Umbilical cord (tissue), 2 donors: Measurements from ENCODE around the gene KRTAP4-12. TPM values are rescaled to one million over a fixed set of nuclear protein-coding genes. Genes with fewer than 3 reads are reported as not detected.
"Not testable (repeated sequence)": the region's sequence is repeated elsewhere in the genome, so short reads cannot be mapped to it uniquely, and the experiment has no call there.

Experiments used
- DNase-seq: peaks from one replicate; pipeline ENCODE4 v3.0.0-alpha.2; 2015; ENCODE audit warnings: low spot score
- total RNA-seq: library from RNA; depleted of rRNA; stranded (reverse); fragments of >200 nt; gene quantifications from one replicate; pipeline ENCODE4 v1.2.3, GENCODE V29; 2014; ENCODE audit warnings: low replicate concordance; ENCODE audit not compliant: insufficient read depth

The KRTAP4-12 gene
- total RNA-seq, 1 donor from 2014 or later: not detected

DNA sequence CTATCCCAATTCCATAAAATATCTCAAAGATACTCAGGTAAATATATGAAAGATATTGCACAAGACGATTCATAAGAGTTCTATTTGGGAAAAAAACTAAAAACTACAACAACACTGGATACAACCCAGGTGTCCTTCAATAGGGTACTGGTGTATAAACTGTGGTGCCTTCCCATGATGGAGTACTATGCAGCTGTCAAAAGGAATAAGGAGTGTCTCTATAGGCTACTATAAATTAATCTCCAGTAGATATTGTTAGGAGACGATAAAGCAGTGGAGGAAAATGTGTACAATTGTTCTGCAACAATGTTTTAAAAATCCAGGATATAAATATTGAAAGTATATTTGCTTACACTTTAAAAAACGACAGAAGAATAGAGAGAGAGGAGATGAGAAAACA is 2.4 kb upstream of the KRTAP4-12 start:
- DNase-seq: no peak

DNA sequence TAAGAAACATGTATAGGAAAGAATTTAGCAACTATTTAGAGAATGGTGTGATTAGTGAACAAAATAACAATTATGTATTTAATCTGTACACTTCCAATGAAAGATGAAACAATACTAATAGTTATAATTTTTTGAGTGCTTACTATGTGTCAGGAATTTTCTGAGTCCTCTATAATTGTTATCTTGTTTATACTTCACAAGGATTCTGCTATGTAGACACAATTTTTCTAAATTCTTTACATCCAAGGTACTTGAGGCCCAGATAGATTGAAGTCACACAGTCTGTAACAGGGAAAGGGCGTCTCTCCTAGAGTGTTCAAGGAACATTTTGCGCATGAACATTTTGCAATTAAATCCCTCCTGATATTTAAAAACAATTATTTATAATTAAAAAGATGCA is 1.1 kb upstream of the KRTAP4-12 start:
- no peak for DNase-seq

DNA sequence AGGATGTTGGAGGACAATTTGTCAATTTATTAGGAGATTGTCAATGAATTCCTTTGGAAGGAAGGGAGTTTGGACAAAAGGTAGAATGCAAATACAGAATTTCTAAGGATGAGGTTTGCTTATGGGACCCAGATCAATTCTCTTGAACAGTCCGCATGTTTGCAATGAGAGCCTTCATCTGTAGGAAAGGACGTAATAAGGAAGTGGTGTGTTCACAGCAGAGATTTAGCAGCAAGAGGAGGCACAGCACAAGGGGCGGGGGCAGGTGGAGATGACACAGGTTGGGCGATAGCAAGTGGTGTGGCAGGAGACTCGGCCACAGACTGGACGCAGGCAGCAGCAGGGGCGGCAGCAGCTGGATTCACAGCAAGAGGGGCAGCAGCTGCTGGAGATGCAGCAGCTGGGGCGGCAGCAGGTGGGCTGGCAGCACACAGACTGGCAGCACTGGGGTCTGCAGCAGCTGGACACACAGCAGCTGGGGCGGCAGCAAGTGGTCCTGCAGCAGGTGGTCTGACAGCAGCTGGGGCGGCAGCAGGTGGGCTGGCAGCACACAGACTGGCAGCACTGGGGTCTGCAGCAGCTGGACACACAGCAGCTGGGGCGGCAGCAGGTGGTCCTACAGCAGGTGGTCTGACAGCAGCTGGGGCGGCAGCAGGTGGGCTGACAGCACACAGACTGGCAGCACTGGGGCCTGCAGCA is 541 bp downstream of the KRTAP4-12 start:
- DNase-seq: not testable (repeated sequence)

DNA sequence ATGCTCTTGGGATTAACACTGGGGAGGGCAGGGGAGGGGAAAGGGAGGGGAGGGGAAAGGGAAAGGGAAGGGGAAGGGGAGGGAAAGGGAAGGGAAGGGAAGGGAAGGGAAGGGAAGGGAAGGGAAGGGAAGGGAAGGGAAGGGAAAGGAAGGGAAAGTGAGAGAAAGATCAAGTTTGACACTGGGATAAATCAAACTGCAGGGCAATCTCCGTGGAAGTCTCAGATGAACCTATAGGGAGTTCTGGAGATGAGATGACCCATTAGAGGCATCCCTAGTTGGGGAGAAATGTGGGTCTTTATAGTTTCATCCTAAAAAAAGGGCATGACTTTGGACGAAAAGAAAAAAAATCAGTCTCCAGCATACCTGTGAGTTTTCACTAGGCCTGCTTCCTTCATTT is 2.2 kb downstream of the KRTAP4-12 start:
- no peak for DNase-seq

DNA sequence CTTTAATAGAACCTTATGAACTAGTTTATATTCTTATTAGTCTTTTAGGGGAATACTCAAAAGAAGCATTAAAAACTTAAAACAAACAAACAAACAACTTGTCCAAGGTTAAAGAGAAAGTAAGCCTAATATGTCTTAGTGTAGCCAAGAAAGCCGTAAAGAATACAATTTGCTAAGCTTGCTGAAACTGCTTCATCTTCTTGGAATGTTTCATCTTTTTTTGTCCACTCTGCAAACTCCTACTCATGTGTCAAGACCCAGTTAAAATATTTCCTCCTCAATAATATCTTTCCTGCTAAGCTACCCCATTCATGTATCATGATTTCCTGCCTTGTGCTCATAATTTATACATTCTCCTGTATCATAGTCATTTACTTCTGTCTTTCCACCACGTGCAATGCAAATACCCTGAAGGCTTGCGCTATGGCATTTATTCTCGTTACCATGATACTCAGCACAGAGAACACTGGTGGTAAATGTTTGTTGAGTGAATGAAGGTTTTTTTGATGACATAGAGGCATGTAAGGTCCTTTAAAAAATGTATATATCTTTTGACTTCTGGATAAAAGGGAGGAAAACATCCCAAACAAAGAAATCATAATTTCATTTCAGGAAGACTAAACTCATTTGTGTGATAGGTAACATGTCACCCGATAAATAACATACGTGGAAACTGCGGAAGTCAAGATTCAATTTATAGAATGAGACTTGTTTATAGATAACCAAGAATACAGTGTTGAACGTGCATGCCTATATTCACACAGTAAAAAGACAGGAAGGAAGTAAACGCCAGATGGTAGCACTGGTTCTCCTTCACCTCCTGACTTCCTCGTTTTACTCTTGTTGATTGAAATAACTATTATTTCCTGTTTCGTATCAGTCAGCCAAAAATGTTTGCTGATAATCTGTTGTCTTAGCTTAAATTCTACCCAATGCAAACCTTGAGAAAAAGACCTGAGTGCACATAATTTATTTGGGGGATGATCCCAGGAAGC is 4.0 kb downstream of the KRTAP4-12 start:
- DNase-seq: peak; percentile 5

DNA sequence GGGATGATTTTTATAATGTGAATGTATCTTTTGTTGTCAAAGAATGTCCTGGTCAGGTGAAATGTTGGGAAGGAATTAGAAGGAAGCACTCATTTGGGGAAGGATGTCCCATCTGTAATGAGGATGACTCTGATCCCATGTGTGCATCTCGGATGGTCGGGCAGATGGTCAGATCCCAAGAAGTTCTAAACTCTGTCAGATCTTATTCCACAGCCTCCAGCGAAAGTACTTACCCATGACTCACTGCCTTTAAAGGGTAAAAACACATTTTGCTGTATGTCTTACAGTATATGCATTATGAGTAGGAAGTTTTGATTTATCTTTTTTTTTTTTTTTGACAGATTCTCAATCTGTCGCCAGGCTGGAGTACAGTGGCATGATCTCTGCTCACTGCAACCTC is 5.3 kb downstream of the KRTAP4-12 start:
- no peak for DNase-seq

DNA sequence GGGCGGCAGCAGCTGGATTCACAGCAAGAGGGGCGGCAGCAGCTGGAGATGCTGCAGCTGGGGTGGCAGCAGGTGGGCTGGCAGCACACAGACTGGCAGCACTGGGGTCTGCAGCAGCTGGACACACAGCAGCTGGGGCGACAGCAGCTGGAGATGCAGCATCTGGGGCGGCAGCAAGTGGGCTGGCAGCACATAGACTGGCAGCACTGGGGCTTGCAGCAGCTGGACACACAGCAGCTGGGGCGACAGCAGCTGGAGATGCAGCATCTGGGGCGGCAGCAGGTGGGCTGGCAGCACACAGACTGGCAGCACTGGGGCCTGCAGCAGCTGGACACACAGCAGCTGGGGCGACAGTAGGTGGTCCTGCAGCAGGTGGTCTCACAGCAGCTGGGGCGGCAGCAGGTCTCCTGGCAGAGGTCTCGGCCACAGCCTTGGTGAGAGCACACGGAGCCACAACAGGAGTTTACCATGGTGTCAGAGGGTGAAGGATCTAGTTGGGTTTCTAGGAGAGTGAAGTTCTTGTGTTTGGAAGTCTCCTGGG is 6.1 kb downstream of the KRTAP4-12 start, which contains the start of gene KRTAP4-11:
Gene KRTAP4-11 (minus strand): TSS at position 528 of the 541 bp plus-strand sequence. CDS start 58 bp downstream, at position 470.
- not testable (repeated sequence) for DNase-seq

DNA sequence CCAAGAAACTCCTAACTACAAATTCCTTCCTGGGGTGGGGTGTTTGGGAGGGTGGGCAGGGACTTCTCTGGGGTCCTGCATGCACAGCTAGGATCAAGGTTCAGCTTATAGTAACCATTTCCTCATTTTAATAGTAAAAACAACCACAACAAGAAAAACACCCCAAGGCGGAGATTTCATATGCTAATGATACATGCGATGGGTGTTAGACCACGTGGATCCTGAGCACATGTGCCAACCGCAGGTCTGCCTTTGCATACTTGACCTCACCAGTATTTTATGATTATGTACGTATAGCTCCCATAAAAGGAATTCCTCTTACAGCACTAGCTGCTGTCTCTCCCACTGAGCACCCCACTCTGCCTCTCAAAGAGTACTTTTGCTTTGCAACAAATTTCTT is 7.7 kb downstream of the KRTAP4-12 start:
- DNase-seq: no peak

DNA sequence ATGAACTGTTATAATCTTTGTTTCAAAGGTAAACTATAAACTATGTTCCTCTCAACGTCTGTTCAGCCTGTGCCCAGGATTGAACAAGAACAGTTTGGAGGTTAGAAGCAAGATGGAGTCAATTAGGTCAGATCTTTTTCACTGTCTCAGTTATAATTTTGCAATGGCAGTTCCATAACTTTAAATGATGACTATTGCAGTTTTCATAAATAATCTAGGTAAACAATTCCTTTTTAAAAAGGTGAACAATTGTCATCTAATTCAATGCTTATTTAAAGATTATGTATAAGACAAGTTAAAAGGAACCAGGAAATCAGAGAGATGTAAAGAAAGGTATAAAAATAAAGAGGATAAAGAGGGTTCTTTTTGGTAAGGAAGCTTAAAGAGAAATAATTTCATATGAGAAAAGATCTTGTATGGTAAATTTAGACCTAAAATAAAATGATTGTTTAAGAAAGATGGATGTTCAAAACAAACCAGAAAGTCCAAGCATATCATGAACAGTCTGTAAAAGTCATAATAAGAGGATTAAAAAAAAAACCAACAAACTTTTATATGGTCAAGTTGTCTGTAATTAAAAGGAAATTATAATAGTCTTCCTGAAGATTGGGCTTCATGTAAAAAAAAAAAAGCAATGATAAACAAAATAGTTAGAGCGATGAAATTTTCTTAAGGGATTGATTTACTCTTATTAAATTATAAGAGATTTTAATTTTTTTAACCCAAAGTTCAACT is 12.7 kb downstream of the KRTAP4-12 start:
- no peak for DNase-seq

DNA sequence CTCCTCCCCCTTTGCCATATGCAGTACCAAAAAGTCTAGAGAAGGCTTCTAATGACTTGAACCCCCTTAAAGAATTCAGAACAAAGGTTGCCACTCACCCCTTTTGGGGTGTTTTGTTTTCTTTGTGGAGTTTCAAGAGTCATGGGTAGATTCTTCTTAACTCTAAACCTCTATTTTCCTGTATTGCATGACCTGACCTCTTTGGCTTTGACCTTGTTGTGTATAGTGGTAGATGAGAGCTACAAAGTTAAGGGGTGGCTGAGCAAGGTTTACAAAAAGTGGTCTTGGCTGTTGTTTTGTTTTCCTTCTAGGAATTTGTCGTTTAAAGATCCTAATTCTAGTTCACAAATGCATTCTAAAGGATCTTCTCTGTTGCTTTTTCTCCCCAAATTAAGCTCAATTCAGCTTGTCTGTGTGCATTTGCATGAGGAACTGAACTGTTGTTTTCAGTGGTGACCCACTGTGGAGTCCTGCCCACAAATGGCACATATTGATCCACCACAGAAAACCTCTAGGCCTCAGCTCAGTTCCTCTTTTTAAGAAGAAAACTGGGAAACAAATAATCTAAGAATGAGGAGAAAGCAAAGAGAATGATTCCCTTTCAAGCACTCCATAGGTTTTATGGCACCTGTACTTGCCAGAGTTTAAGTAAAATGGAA is 15.1 kb downstream of the KRTAP4-12 start:
- not testable (repeated sequence) for DNase-seq

DNA sequence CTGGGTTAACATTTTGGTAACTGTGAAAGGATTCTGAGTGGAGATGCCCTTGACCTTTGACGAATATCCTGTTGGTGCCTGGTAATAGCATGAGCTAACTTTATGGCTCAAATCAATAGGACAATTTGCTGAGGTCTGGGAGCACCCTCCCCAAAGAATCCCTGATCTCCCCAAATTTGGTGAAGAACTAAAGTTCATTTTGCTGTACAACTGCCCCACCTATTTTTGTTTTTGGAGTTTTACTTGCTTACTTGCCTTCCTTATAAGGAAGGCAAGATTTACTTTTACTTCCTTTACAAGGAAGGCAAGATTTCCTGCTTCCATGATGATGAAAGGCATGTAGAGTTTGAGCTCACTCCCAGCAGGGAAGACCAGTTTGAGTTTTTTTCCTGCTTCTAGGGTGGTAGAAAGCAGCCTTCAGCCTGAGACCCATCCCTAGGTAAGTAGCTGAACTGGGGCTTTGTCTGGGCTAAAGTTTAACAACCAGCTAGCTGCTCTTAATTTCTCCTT is 16.0 kb downstream of the KRTAP4-12 start:
- no peak for DNase-seq

DNA sequence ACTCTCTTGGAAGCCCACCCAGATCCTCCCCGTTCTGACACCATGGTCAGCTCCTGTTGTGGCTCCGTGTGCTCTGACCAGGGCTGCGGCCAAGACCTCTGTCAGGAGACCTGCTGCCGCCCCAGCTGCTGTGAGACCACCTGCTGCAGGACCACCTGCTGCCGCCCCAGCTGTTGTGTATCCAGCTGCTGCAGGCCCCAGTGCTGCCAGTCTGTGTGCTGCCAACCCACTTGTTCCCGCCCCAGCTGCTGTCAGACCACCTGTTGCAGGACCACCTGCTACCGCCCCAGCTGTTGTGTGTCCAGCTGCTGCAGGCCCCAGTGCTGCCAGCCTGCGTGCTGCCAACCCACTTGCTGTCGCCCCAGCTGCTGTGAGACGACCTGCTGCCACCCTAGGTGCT is 18.6 kb downstream of the KRTAP4-12 start, which contains the start of gene KRTAP4-9:
Gene KRTAP4-9 (plus strand): TSS at position 43 of the 400 bp plus-strand sequence. CDS start 0 bp downstream, at position 43.
- not testable (repeated sequence) for DNase-seq

DNA sequence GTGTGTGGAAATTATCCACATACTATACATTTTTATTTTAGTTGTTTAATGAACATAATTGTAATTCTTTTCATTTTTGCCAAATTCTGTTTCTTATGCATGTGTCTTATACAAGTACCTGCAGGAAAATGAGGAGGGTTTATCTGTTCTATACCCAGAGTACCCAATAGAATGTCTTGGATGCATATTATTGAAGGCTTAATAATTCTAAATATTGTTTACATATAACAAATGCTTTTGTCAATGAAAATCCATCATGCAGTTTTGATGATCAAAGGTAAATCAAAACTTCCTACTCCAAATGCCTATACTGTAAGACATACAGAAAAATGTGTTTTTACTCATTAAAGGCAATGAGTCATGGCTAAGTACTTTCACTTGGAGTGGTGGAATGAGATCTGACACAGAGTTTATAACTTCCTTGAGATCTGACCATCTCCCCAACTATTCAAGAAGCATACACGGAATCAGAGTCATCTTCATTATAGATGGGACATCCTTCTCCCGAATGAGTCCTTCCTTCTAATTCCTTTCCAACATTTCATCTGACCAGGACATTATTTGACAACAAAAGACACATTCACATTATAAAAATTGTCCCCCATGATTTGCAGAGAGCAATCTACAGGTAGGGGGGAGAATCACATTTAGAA is 19.5 kb downstream of the KRTAP4-12 start:
- not testable (repeated sequence) for DNase-seq

DNA sequence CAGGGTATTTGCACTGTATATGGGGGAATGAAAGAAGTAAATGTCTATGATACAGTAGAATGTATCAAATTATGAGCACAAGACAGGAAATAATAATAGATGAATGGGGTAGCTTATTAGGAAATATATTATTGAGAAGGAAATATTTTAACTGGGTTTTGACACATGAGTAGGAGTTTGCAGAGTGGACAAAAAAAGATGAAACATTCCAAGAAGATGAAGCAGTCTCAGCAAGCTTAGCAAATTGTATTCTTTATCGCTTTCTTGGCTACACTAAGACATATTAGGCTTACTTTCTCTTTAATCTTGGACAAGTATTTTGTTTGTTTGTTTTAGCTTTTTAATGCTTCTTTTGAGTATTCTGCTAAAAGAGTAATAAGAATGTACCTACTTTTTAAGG is 20.1 kb downstream of the KRTAP4-12 start:
- no peak for DNase-seq

DNA sequence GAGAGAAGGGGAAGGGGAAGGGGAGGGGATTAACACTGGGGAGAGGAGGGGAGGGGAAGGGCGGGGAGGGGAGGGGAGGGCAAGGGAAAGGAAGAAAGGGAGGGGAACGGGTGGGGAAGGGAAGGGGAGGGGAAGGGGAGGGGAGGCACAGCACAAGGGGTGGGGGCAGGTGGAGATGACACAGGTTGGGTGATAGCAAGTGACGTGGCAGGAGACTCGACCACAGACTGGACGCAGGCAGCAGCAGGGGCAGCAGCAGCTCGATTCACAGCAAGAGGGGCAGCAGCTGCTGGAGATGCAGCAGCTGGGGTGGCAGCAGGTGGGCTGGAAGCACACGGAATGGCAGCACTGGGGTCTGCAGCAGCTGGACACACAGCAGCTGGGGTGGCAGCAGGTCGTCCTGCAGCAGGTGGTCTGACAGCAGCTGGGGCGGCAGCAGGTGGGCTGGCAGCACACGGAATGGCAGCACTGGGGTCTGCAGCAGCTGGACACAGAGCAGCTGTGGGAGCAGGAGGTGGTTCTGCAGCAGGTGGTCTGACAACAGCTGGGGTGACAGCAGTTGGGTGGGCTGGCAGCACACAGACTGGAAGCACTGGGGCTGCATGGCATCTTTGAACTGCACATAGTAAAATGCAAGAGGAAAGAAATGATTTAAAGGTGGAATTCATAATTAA is 22.3 kb downstream of the KRTAP4-12 start, which contains the start of gene KRTAP4-16:
Gene KRTAP4-16 (minus strand): TSS at position 624 of the 674 bp plus-strand sequence. CDS start 0 bp downstream, at position 624.
- no peak for DNase-seq

DNA sequence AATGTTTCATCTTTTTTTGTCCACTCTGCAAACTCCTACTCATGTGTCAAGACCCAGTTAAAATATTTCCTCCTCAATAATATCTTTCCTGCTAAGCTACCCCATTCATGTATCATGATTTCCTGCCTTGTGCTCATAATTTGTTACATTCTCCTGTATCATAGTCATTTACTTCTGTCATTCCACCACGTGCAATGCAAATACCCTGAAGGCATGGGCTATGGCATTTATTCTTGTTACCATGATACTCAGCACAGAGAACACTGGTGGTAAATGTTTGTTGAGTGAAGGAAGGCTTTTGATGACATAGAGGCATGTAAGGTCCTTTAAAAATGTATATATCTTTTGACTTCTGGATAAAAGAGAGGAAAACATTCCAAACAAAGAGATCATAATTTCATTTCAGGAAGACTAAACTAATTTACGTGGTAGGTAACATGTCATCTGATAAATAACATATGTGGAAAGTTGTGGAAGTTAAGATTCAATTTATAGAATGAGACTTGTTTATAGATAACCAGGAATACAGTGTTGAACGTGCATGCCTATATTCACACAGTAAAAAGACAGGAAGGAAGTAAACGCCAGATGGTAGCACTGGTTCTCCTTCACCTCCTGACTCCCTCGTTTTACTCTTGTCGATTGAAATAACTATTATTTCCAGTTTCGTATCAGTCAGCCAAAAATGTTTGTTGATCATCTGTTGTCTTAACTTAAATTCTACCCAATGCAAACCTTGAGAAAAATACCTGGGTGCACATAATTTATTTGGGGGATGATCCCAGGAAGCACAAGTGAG is 24.1 kb downstream of the KRTAP4-12 start:
- DNase-seq: peak; percentile 22

DNA sequence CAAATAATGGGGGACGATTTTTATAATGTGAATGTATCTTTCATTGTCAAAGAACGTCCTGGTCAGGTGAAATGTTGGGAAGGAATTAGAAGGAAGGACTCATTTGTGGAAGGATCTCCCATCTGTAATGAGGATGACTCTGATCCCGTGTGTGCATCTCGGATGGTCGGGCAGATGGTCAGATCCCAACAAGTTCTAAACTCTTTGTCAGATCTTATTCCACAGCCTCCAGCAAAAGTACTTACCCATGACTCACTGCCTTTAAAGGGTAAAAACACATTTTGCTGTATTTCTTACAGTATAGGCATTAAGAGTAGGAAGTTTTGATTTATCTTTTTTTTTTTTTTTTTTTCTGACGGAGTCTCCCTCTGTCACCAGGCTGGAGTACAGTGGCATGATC is 25.5 kb downstream of the KRTAP4-12 start:
- no peak for DNase-seq

DNA sequence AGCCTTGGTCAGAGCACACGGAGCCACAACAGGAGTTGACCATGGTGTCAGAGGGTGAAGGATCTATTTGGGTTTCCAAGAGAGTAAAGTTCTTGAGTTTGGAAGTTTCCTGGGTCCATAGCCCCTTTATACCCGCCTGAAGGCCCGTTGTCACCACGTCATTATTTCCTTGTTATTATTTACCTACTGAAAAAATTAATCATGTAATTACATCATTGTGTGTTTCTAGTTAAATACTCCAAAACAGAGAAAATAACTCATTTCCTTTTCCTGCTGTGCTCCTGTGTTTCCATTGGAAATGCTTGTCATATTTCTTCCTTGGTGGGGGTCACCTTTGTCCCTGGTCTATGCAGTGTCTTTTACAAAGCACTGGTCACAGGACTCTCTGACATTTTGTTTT is 25.9 kb downstream of the KRTAP4-12 start, which contains the start of gene KRTAP4-8:
Gene KRTAP4-8 (minus strand): TSS at position 101 of the 400 bp plus-strand sequence. CDS start 58 bp downstream, at position 43.
- DNase-seq: no peak
